ENCODE data around the gene RPS10.
"Not testable (repeated sequence)": the region's sequence is repeated elsewhere in the genome, so short reads cannot be mapped to it uniquely, and the experiment has no call there.

Gene RPS10

DNA sequence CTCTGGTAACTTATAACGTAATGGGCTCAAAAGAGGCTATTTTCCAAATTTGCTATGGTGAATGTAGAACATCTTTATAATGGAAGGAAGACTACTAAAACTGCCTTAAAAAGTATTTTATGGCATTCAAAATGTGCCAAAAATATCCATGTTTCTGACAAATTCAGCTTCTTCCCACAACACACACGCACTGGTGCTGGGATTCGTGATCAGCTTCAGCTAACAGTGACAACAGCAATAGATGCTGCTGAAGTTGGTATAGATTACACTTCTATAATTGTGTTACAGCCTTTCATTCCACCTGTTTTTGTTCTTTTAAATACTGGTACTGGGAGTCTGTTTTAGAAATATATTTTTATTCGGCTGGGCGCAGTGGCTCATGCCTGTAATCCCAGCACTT is 52.4 kb downstream of the RPS10 start:
- DNase-seq (ENCODE audit: low read depth, low spot score): no peak

DNA sequence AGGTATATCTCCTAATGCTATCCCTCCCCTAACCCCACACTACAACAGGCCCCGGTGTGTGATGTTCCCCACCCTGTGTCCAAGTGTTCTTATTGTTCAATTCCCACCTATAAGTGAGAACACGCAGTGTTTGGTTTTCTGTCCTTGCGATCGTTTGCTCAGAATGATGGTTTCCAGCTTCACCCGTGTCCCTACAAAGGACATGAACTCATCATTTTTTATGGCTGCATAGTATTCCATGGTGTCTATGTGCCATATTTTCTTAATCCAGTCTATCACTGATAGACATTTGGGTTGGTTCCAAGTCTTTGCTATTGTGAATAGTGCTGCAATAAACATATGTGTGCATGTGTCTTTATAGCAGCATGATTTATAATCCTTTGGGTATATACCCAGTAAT is 54.0 kb downstream of the RPS10 start:
- not testable (repeated sequence) for DNase-seq (ENCODE audit: low read depth, low spot score)

DNA sequence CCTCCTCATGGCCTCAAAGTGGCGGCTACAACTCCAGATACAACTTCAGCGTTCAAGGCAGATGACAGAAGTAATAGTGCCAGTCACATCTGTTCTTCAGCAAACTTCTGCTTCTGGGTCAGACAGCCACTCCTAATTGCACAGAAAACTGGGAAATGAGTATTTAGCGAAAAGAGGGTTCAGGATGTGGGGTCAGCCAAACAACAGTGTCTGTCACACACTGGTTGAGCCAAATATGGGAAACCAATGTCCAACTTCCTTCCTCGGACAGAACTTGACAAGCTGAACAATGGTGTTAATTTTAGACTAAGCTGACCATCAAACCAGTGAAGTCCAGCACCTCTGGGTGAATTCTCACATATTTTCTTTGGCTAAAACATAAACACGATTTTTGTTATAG is 55.5 kb downstream of the RPS10 start:
- no peak for DNase-seq (ENCODE audit: low read depth, low spot score)

DNA sequence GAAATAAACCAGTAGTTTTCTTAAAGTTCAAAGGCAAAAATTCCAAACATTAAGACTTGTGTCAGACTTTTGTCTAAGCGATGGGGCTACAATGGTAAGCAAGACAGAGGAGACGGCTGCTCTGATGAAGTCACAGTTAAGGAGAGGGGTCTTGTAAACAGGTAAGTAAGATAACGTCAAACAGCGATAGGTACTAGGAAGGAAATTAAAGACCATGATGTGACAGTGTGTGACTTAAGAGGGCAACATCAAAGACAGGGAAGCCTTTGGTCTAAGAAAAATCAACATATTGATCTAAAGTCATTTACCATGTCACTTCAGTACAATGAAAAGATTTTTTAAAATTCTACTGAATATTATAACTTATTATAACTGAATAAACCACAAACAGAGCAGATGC is 56.5 kb downstream of the RPS10 start:
- DNase-seq (ENCODE audit: low read depth, low spot score): no peak

Data from activated CD4-positive, CD25-positive, alpha-beta regulatory T cell treated with anti-CD3 and anti-CD28 coated beads, Interleukin-2, amount 50 U/mL, for 16 hours (primary cell).